Stomach (tissue), 9 donors: ENCODE data around the gene C1orf87. TPM values are rescaled to one million over a fixed set of nuclear protein-coding genes. Genes with fewer than 3 reads are reported as not detected.

Source experiments
- DNase-seq, 2 donors: peaks; one replicate each; pipeline versions ENCODE4 v3.0.0 to v3.0.0-alpha.2; 2013 to 2019
- H3K27ac ChIP-seq, 5 donors: fragments of 200-600 bp in 4 of 5; sonication (generic) in 4 of 5; one replicate each; pipeline ENCODE4 v1.5.1; 2013 to 2019; ENCODE audit warnings: mild to moderate bottlenecking in 1 of 5, moderate library complexity in 1 of 5
- H3K27me3 ChIP-seq, 3 donors: fragments of 200-600 bp; sonication (generic); one replicate each; pipeline ENCODE4 v1.5.1; 2017 to 2019; ENCODE audit warnings: mixed run types in 1 of 3
- H3K36me3 ChIP-seq, 4 donors: fragments of 200-600 bp; sonication (generic); 1 replicate in 3 of 4; 2 replicates in 1 of 4; pipeline ENCODE4 v1.5.1; 2016 to 2019
- H3K4me1 ChIP-seq, 4 donors: fragments of 200-600 bp; sonication (generic); one replicate each; pipeline ENCODE4 v1.5.1; 2016 to 2019
- H3K4me3 ChIP-seq, 4 donors: fragments of 200-600 bp; sonication (generic) in 3 of 4; one replicate each; pipeline ENCODE4 v1.5.1; 2016 to 2019; ENCODE audit warnings: mild to moderate bottlenecking in 1 of 4
- H3K9me3 ChIP-seq, 4 donors: fragments of 200-600 bp; sonication (generic); one replicate each; pipeline ENCODE4 v1.5.1; 2016 to 2019
- EP300 ChIP-seq: sonication (generic); formaldehyde crosslinking; IDR thresholded peaks from one replicate; pipeline ENCODE4 v1.6.1; 2017; ENCODE audit warnings: antibody characterized with exemption
- POLR2A ChIP-seq, 4 donors: fragments of 450-650 bp; IDR thresholded peaks; one replicate each; pipeline ENCODE4 v1.6.1; 2016; ENCODE audit warnings: antibody characterized with exemption in 4 of 4, control low read depth in 2 of 4, mild to moderate bottlenecking in 1 of 4, moderate library complexity in 1 of 4
- POLR2AphosphoS5 ChIP-seq, 3 donors: sonication (generic); formaldehyde crosslinking; IDR thresholded peaks; one replicate each; pipeline ENCODE4 v1.6.1; 2016; ENCODE audit warnings: antibody characterized with exemption in 3 of 3
- WGBS, 5 donors: extraction: QIAGEN DNeasy Blood & Tissue Kit in 3 of 5; methylation state at CpG; one replicate each; pipeline versions ENCODE4 v1.1.5 to v1.1.7; 2013 to 2018; 5-methylcytosine and 5-hydroxymethylcytosine counted together
- intact Hi-C: fragments of 100-400 bp; cut with DNase I; formaldehyde crosslinking; loops from one replicate; pipeline ENCODE4 v1.15.1; 2023; ENCODE audit warnings: low total_unique reads
- polyA plus RNA-seq, 3 donors: library from polyadenylated mRNA; stranded (reverse); fragments of 200-250 nt; gene quantifications; one replicate each; pipeline ENCODE4 v1.2.3, GENCODE V29; 2013
- total RNA-seq, 5 donors: library from RNA; depleted of rRNA; stranded (reverse); fragments of >200 nt; gene quantifications; one replicate each; pipeline versions ENCODE4 v1.1.0 to v1.2.3, GENCODE V29; 2014 to 2016
- TF ChIP-seq, protein P1 (sequence below), 7 experiments: fragments of 450-650 bp in 4 of 7; fragments of 200-600 bp in 3 of 7; sonication (generic) in 3 of 7; IDR thresholded peaks; one replicate each; pipeline ENCODE4 v1.5.1; 2016 to 2019; ENCODE audit warnings: antibody characterized with exemption in 7 of 7, control low read depth in 2 of 7, mild to moderate bottlenecking in 1 of 7
- donor health status: healthy with polysubstance abuse.
- donor health status: Bipolar disorder and iron deficiency.
- donor health status: healthy.

The C1orf87 gene
- total and polyA plus RNA-seq, 8 donors: not detected

DNA sequence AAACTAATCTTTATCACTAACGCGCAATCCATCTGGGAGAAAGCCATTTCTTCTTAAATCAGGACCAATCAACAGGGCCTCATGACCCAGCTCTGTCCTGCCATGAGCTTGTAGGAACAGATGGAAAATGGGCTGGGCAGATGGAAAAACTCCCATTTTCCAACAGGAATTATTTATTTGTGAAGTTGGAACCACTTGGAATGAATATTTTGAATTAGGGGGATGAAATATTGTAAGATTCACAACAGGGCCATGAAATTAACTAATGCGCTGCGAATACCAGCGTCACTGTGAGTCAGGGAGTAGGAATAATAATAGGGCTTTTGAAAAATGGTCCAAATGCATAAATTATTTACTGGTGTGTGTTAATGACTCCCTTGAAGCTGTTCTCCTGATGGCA lies 93.9 kb downstream of the C1orf87 start:
- no peak overlapping the region for H3K27ac ChIP-seq
- no peaks in the 10 kb centered on the region for H3K9me3 ChIP-seq
- 77 to 96% (median 93%) methylated on average over 5 of the region's 5 CpGs for WGBS, 5 donors
- H3K4me3 ChIP-seq: no peak overlapping the region
- no peaks in the 10 kb centered on the region for H3K36me3 ChIP-seq
- peaks cover 0 to 8% (median 4%) of the 10 kb centered on the region in 4 donors for H3K4me1 ChIP-seq
- DNase-seq: peak in 1 of 2 donors; percentile 31
- intact Hi-C loops: no loop called here
- H3K27me3 ChIP-seq: peaks cover 0 to 10% (median 0%) of the 10 kb centered on the region in 3 donors
- TF ChIP-seq EP300: no peak

DNA sequence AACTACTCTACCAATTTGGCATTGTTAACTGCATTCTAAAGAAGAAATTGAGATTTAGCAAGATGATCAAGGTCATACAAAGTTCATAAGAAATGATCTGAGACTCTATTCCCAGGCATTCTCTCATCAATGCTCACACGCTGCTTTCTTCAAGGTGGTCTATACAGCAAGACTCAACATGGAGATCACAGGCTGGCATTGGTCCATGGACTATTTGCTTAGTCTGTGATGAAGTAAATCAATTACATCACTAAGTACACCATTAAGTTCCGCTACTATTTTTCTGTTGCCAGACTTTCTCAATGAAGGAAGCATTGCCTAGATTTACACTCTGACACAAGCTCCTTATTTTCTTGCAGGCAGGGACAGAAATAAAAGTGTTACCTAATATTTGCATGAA lies 95.1 kb downstream of the C1orf87 start:
- Histone ChIP-seq H3K27ac (no peak overlapping the region), H3K4me1 (peaks cover 0 to 8% (median 4%) of the 10 kb centered on the region in 4 donors), H3K36me3 (no peaks in the 10 kb centered on the region), H3K4me3 (no peak overlapping the region), H3K27me3 (peaks cover 0 to 10% (median 0%) of the 10 kb centered on the region in 3 donors), H3K9me3 (no peaks in the 10 kb centered on the region)
- whole genome bisulfite sequencing, 5 donors: 57 to 72% (median 65%) methylated on average over 2 of the region's 2 CpGs
- intact Hi-C loops: no loop called here
- TF ChIP-seq POLR2A (IDR thresholded peaks at IDR 0.05) (no peak), EP300 (no peak), POLR2AphosphoS5 (IDR thresholded peaks at IDR 0.05) (no peak)
- TF ChIP-seq, protein P1, sequence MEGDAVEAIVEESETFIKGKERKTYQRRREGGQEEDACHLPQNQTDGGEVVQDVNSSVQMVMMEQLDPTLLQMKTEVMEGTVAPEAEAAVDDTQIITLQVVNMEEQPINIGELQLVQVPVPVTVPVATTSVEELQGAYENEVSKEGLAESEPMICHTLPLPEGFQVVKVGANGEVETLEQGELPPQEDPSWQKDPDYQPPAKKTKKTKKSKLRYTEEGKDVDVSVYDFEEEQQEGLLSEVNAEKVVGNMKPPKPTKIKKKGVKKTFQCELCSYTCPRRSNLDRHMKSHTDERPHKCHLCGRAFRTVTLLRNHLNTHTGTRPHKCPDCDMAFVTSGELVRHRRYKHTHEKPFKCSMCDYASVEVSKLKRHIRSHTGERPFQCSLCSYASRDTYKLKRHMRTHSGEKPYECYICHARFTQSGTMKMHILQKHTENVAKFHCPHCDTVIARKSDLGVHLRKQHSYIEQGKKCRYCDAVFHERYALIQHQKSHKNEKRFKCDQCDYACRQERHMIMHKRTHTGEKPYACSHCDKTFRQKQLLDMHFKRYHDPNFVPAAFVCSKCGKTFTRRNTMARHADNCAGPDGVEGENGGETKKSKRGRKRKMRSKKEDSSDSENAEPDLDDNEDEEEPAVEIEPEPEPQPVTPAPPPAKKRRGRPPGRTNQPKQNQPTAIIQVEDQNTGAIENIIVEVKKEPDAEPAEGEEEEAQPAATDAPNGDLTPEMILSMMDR (IDR thresholded peaks at IDR 0.05): no peak
- peak in 1 of 2 donors; percentile 58 for DNase-seq

DNA sequence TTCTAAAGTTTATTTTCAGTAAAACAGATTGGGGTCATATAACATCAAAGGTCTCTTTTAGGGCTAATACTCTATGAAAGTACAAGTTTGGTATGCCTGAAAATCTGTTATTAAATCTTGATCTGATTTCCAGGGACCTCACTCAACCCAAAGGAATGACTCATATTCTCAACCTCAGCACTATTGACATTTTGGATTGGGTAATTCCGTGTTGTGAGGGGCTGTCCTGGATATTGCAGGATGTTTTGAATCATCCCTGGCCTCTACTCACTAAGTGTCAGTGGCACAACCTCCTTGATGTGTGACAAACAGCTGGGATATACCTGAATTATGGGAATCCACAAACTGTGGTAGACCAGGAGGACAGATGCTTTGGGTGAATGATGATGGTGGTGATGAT lies 95.5 kb downstream of the C1orf87 start:
- peaks cover 0 to 8% (median 4%) of the 10 kb centered on the region in 4 donors for H3K4me1 ChIP-seq
- no peak overlapping the region for H3K27ac ChIP-seq
- no peaks in the 10 kb centered on the region for H3K9me3 ChIP-seq
- peaks cover 0 to 10% (median 0%) of the 10 kb centered on the region in 3 donors for H3K27me3 ChIP-seq
- 41 to 81% (median 42%) methylated on average over 1 of the region's 1 CpG for WGBS, 5 donors
- no peak overlapping the region for H3K4me3 ChIP-seq
- no peaks in the 10 kb centered on the region for H3K36me3 ChIP-seq
- DNase-seq: no peak
- TF ChIP-seq, protein P1 (IDR thresholded peaks at IDR 0.05): no peak
- TF ChIP-seq EP300 (no peak), POLR2A (IDR thresholded peaks at IDR 0.05) (no peak), POLR2AphosphoS5 (IDR thresholded peaks at IDR 0.05) (no peak)
- intact Hi-C loops: no loop called here

DNA sequence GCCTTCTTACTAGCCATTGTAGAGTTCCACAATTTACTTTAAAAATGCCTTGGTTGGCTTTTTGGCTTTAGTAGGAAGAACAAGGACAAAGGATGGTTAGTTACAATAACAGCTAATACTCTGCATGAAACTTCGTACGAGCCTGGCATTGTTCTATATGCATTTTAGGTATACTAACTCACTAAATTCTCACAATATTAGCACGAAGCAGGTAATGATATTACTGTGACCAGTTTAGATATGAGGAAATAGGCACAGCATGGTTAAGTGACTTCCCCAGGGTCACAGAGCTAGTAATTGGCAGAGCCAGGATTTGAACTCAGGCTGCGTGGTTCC lies 96.5 kb downstream of the C1orf87 start:
- intact Hi-C loops: no loop called here
- no peaks in the 10 kb centered on the region for H3K9me3 ChIP-seq
- 71 to 80% (median 79%) methylated on average over 4 of the region's 4 CpGs for WGBS, 5 donors
- DNase-seq: no peak
- TF ChIP-seq POLR2AphosphoS5 (IDR thresholded peaks at IDR 0.05) (no peak), POLR2A (IDR thresholded peaks at IDR 0.05) (no peak), EP300 (no peak)
- TF ChIP-seq, protein P1 (IDR thresholded peaks at IDR 0.05): no peak
- H3K4me1 ChIP-seq: peaks cover 0 to 14% (median 4%) of the 10 kb centered on the region in 4 donors
- H3K36me3 ChIP-seq: no peaks in the 10 kb centered on the region
- H3K4me3 ChIP-seq: no peak overlapping the region
- H3K27me3 ChIP-seq: peaks cover 0 to 10% (median 0%) of the 10 kb centered on the region in 3 donors
- no peak overlapping the region for H3K27ac ChIP-seq

DNA sequence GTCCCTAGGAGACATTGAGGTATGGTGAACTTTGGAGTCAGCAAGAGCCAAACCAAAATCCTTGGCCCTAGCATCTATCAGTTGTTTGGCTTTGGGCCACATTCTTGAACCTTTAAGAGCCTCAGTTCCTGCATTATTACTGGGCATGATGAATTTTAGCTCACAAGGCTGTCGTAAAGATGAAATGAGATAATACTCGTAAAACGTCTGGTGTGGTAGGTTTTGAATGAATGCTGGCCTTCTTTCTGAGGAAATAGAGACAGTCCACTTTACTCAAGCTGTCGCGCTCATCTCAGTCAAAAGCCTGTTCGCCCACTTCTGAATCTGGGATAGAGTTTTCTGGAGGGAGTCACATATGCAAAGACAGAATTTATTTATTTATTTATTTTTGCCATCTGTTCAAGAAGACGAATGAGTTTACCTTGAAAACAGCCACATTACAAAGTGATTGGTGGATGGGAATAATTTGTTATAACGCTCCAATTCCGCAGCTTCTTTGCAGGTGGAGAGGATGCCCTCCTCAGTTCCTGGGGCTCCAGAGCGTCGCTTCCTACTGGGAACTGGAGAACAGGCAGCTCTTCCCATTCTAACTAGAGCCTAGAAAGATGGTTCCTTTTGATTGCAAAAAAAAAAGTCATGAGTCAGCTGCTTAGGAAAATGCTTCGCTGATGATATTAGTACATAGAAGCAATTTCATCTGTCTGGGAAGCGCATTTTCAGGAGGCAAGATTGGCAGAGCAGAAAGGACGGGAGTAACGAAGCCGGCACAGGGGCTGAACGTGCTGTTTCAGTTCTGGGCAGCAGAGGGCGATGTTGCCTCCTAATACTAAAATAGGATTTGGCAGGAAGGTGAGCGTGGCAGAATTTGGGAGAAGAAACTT lies 97.1 kb downstream of the C1orf87 start:
- 37 to 44% (median 42%) methylated on average over 19 of the region's 19 CpGs for WGBS, 5 donors
- Histone ChIP-seq H3K4me1 (peaks cover 0 to 17% (median 8%) of the 10 kb centered on the region in 4 donors), H3K4me3 (peak overlapping the region in 1 of 4 donors; percentile 2), H3K36me3 (no peaks in the 10 kb centered on the region), H3K27ac (no peak overlapping the region), H3K9me3 (no peaks in the 10 kb centered on the region), H3K27me3 (peaks cover 0 to 10% (median 0%) of the 10 kb centered on the region in 3 donors)
- peak; percentile 70 to 83 for DNase-seq
- no peak for TF ChIP-seq POLR2AphosphoS5 (IDR thresholded peaks at IDR 0.05)
- TF ChIP-seq, protein P1 (IDR thresholded peaks at IDR 0.05): peak in 5 of 7 experiments; percentile 67 to 91 (median 79)
- intact Hi-C loops: no loop called here
